Neuronal stem cell (in vitro differentiated cells): ENCODE data around the gene NR3C2.

Experiments used
- DNase-seq: peaks from one replicate; pipeline ENCODE4 v3.0.0-alpha.2; 2013; ENCODE audit warnings: low spot score
- H2AFZ ChIP-seq: one replicate; pipeline ENCODE4 v1.6.1; 2013; ENCODE audit warnings: mild to moderate bottlenecking, low read length, inconsistent platforms
- H2AK5ac ChIP-seq: 2 replicates; pipeline ENCODE4 v1.6.1; 2013; ENCODE audit warnings: low read depth, mild to moderate bottlenecking, inconsistent platforms, low read length, moderate library complexity, mixed read lengths
- H2BK120ac ChIP-seq: 2 replicates; pipeline ENCODE4 v1.6.1; 2013; ENCODE audit warnings: low read depth, mild to moderate bottlenecking, inconsistent platforms, low read length, moderate library complexity, mixed read lengths
- H2BK12ac ChIP-seq: one replicate; pipeline ENCODE4 v1.6.1; 2013; ENCODE audit warnings: low read length, inconsistent platforms
- H2BK15ac ChIP-seq: 2 replicates; pipeline ENCODE4 v1.6.1; 2013; ENCODE audit warnings: mild to moderate bottlenecking, low read length, inconsistent platforms, mixed read lengths
- H2BK5ac ChIP-seq: one replicate; pipeline ENCODE4 v1.6.1; 2013; ENCODE audit warnings: inconsistent platforms, mild to moderate bottlenecking, low read length, moderate library complexity
- H3K14ac ChIP-seq: one replicate; pipeline ENCODE4 v1.6.1; 2013; ENCODE audit warnings: low read length, inconsistent platforms
- H3K18ac ChIP-seq: 2 replicates; pipeline ENCODE4 v1.6.1; 2013; ENCODE audit warnings: low read length, inconsistent platforms
- H3K23ac ChIP-seq: 2 replicates; pipeline ENCODE4 v1.6.1; 2013; ENCODE audit warnings: low read depth, mild to moderate bottlenecking, mixed read lengths, low read length, inconsistent platforms; ENCODE audit not compliant: poor library complexity
- H3K27ac ChIP-seq: replicated peaks from 3 replicates; pipeline ENCODE4 v1.5.1; 2013; ENCODE audit warnings: low read length, inconsistent platforms
- H3K27me3 ChIP-seq, 3 experiments: 2 replicates each; pipeline ENCODE4 v1.6.1; 2013; ENCODE audit warnings: low read length in 3 of 3, mild to moderate bottlenecking in 2 of 3, inconsistent platforms in 1 of 3, low read depth in 1 of 3, mixed read lengths in 1 of 3, moderate library complexity in 1 of 3; ENCODE audit not compliant: control insufficient read depth in 3 of 3, insufficient read depth in 3 of 3
- H3K36me3 ChIP-seq, 2 donors: replicated peaks in 1 of 2; 2 replicates each; pipeline ENCODE4 v1.6.1; 2013; ENCODE audit warnings: low read length in 2 of 2; ENCODE audit not compliant: control insufficient read depth in 2 of 2, insufficient read depth in 2 of 2
- H3K4ac ChIP-seq: 2 replicates; pipeline ENCODE4 v1.6.1; 2013; ENCODE audit warnings: inconsistent platforms, mild to moderate bottlenecking, low read length, moderate library complexity
- H3K4me1 ChIP-seq, 2 donors: 1 replicate in 1 of 2; 2 replicates in 1 of 2; pipeline ENCODE4 v1.6.1; 2013; ENCODE audit warnings: low read length in 2 of 2, low read depth in 1 of 2; ENCODE audit not compliant: control insufficient read depth in 2 of 2, insufficient read depth in 1 of 2
- H3K4me2 ChIP-seq: one replicate; pipeline ENCODE4 v1.6.1; 2013; ENCODE audit warnings: mild to moderate bottlenecking, low read length, inconsistent platforms; ENCODE audit not compliant: insufficient read depth, poor library complexity, severe bottlenecking
- H3K4me3 ChIP-seq, 2 donors: 2 replicates each; pipeline ENCODE4 v1.5.1; 2013; ENCODE audit warnings: low read length in 2 of 2, mild to moderate bottlenecking in 2 of 2, inconsistent platforms in 1 of 2, moderate library complexity in 1 of 2
- H3K79me1 ChIP-seq: one replicate; pipeline ENCODE4 v1.6.1; 2013; ENCODE audit warnings: low read depth, mild to moderate bottlenecking, inconsistent platforms, low read length, moderate library complexity
- H3K9ac ChIP-seq: one replicate; pipeline ENCODE4 v1.6.1; 2013; ENCODE audit warnings: mild to moderate bottlenecking, low read depth, low read length, inconsistent platforms; ENCODE audit not compliant: poor library complexity
- H3K9me3 ChIP-seq, 2 donors: replicated peaks in 1 of 2; 2 replicates each; pipeline versions ENCODE3 to v1.6.1; 2013; ENCODE audit warnings: low read length in 2 of 2, mild to moderate bottlenecking in 2 of 2, inconsistent platforms in 1 of 2, low read depth in 1 of 2, mixed read lengths in 1 of 2, moderate library complexity in 1 of 2; ENCODE audit not compliant: control insufficient read depth in 2 of 2, insufficient read depth in 1 of 2
- H4K8ac ChIP-seq: one replicate; pipeline ENCODE4 v1.6.1; 2013; ENCODE audit warnings: low read depth, mild to moderate bottlenecking, inconsistent platforms, low read length, moderate library complexity
- H4K91ac ChIP-seq: one replicate; pipeline ENCODE4 v1.6.1; 2013; ENCODE audit warnings: low read length, low read depth, mild to moderate bottlenecking, inconsistent platforms; ENCODE audit not compliant: poor library complexity
- WGBS, 2 donors: extraction: QIAGEN DNeasy Blood & Tissue Kit; methylation state at CpG; one replicate each; pipeline ENCODE4 v1.1.7; 2013; ENCODE audit warnings: missing lambda C conversion rate in 2 of 2, mixed read lengths in 1 of 2; ENCODE audit not compliant: insufficient read length in 2 of 2, insufficient replicate concordance in 1 of 2; ENCODE audit errors: extremely low coverage in 2 of 2; 5-methylcytosine and 5-hydroxymethylcytosine counted together

NR3C2 gene

DNA sequence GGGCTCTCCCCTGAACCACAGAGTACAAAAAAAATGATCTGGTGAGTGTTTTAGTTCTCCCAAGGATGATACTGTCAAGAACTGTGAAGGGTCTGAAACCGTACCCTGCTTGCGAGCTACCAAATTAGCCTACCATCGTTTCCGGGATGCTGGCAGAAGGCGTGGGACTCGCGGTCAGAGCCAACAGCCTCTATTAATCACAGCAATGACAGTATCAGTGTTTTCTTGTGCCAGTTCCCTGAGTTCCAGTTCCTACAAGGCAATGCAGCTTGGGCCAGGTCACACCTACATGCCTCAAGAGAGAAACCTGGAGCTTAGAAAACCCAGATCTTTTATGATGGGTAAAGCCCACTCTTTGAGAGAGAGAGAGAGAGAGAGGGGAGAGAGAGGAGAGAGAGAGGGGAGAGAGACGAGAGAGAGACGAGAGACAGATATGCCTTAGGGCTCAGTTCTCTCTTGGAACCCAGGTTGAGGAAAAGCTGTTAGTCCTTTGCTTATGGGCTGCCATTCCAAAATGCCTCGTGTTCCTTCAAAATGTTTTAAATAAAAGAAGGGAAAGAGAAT lies 382.5 kb downstream of the NR3C2 start:
- Histone ChIP-seq H2BK12ac (no peak overlapping the region), H4K91ac (no peak overlapping the region), H4K8ac (no peak overlapping the region), H2AFZ (no peak overlapping the region), H3K23ac (no peak overlapping the region), H3K4me2 (no peak overlapping the region), H2AK5ac (no peak overlapping the region), H3K36me3 (no peaks in the 10 kb centered on the region), H2BK120ac (no peak overlapping the region), H3K27me3 (no peaks in the 10 kb centered on the region), H3K18ac (no peak overlapping the region), H3K27ac (no peak overlapping the region), H3K79me1 (no peaks in the 10 kb centered on the region), H2BK15ac (no peak overlapping the region), H3K9ac (no peak overlapping the region), H3K4me3 (no peak overlapping the region), H2BK5ac (no peak overlapping the region), H3K14ac (no peak overlapping the region), H3K9me3 (no peaks in the 10 kb centered on the region), H3K4ac (no peak overlapping the region), H3K4me1 (peaks cover 0 to 3% of the 10 kb centered on the region in 2 donors)
- DNase-seq, result no peak
- no CpG with 5 or more reads among the region's 10 CpGs for WGBS, 2 donors

DNA sequence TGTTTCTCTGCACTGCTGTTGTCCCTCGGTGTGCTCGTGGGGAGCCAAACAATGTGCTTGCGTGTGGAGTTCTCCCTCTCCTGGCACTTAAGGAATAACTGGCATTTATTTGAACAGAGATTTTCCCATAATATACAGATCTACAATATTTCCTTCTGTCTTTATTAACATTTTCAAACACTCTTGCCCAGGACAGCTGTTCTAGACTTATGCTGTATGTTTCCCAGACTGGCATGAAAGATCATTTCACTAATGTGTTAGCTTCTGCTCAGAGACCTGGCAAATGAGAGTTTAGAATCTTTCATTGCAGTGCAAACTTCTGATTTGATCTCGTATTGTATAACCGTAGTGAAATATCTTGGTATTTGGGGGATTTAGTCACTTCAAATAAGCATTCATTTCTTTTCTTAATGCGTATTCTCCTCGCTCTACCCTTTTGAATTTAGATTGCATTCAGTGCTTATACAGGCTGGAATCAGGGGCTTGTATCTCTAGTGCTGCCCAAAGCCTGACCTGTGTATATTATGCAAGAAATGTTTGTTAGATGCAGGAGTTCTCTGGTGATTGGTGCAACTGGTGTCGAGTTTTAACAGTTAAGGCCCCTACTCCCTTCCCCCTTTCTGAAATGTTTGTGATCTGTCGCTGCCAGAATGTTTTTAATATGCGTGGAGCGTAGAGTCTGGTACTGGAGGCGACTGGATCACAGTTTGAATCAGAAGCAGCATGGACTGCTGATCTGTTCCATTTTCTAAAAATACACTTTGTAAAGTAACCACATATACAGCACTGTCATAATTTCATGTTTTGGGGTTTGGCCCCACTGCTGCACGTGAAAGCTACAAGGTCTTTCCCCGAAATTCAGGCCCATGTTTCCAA lies 384.0 kb downstream of the NR3C2 start:
- no peak overlapping the region for H2BK15ac ChIP-seq
- H2AK5ac ChIP-seq, result no peak overlapping the region
- no peak for DNase-seq
- H3K9me3 ChIP-seq, result no peaks in the 10 kb centered on the region
- no peak overlapping the region for H3K4ac ChIP-seq
- H3K27me3 ChIP-seq, result no peaks in the 10 kb centered on the region
- no peak overlapping the region for H2BK12ac ChIP-seq
- H4K91ac ChIP-seq, result no peak overlapping the region
- H2AFZ ChIP-seq, result no peak overlapping the region
- H3K23ac ChIP-seq, result no peak overlapping the region
- no peak overlapping the region for H2BK120ac ChIP-seq
- no CpG with 5 or more reads among the region's 14 CpGs for WGBS, 2 donors
- no peak overlapping the region for H3K4me3 ChIP-seq
- no peak overlapping the region for H3K27ac ChIP-seq
- no peak overlapping the region for H3K14ac ChIP-seq
- H3K9ac ChIP-seq, result no peak overlapping the region
- H3K36me3 ChIP-seq, result no peaks in the 10 kb centered on the region
- no peak overlapping the region for H3K18ac ChIP-seq
- no peak overlapping the region for H4K8ac ChIP-seq
- H2BK5ac ChIP-seq, result no peak overlapping the region
- no peaks in the 10 kb centered on the region for H3K79me1 ChIP-seq
- no peak overlapping the region for H3K4me2 ChIP-seq
- H3K4me1 ChIP-seq, result no peaks in the 10 kb centered on the region

DNA sequence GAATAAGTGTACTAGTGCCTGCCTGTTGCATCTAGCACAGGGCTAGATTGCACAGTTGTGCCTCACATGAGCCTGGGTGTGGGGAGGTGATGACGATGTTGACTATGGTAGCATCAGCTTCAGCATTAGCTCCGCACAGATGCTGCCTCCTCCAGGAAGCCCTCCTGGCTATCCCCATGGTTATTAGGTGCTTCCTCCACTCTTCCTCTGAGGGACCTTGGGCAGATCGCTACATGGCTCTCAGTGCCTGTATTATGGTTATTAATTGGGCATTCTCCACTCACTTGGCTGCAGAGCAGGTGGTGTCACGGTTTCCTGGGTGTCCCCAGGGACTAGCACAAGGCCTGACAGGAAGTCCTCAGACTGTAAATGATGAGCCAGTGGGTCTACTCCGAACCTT lies 384.7 kb downstream of the NR3C2 start:
- H4K8ac ChIP-seq, result no peak overlapping the region
- no peak overlapping the region for H2BK15ac ChIP-seq
- no peaks in the 10 kb centered on the region for H3K9me3 ChIP-seq
- no peaks in the 10 kb centered on the region for H3K79me1 ChIP-seq
- no peak overlapping the region for H2AFZ ChIP-seq
- WGBS, 2 donors, result no CpG with 5 or more reads among the region's 5 CpGs
- H2AK5ac ChIP-seq, result no peak overlapping the region
- H2BK5ac ChIP-seq, result no peak overlapping the region
- H3K4ac ChIP-seq, result no peak overlapping the region
- H2BK120ac ChIP-seq, result no peak overlapping the region
- no peak overlapping the region for H3K23ac ChIP-seq
- H3K4me3 ChIP-seq, result no peak overlapping the region
- no peak overlapping the region for H3K9ac ChIP-seq
- H3K18ac ChIP-seq, result no peak overlapping the region
- no peak overlapping the region for H3K14ac ChIP-seq
- no peak overlapping the region for H3K27ac ChIP-seq
- no peak overlapping the region for H4K91ac ChIP-seq
- no peak overlapping the region for H3K4me2 ChIP-seq
- no peak for DNase-seq
- H3K27me3 ChIP-seq, result no peaks in the 10 kb centered on the region
- H3K4me1 ChIP-seq, result no peaks in the 10 kb centered on the region
- H3K36me3 ChIP-seq, result no peaks in the 10 kb centered on the region
- H2BK12ac ChIP-seq, result no peak overlapping the region

DNA sequence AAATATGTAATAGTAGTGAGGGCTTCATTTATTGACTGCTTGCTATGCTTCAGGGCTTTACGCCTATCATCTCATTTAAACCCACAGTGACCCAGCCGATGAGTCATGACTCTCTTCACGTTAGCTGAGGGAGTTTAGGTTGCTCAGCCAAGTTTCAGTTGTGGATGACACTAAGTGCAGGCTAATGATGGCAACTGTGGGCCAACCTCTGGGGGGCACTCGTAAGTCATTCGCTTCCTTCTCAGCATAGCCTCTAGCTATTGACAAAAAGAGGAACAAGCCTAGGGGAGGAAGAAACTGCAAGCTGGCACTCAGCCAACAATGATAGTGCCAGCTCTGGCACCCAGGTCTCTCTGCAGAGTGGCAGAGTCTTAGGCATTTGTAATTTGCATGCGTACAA lies 385.3 kb downstream of the NR3C2 start:
- no peaks in the 10 kb centered on the region for H3K4me1 ChIP-seq

More for the DNA sequence above, 385.3 kb downstream of the NR3C2 start:
- no peak overlapping the region for H2BK12ac ChIP-seq
- no peak overlapping the region for H3K14ac ChIP-seq
- H3K27ac ChIP-seq, result no peak overlapping the region
- H3K4me3 ChIP-seq, result no peak overlapping the region
- DNase-seq, result no peak
- no peak overlapping the region for H2BK120ac ChIP-seq
- no peak overlapping the region for H2AFZ ChIP-seq
- H4K8ac ChIP-seq, result no peak overlapping the region
- no peaks in the 10 kb centered on the region for H3K79me1 ChIP-seq
- H3K9me3 ChIP-seq, result no peaks in the 10 kb centered on the region
- no peak overlapping the region for H4K91ac ChIP-seq
- no peak overlapping the region for H3K23ac ChIP-seq
- no peak overlapping the region for H3K18ac ChIP-seq
- H3K9ac ChIP-seq, result no peak overlapping the region
- H2BK15ac ChIP-seq, result no peak overlapping the region
- WGBS, 2 donors, result no CpG with 5 or more reads among the region's 6 CpGs
- H3K27me3 ChIP-seq, result no peaks in the 10 kb centered on the region
- H3K36me3 ChIP-seq, result no peaks in the 10 kb centered on the region
- H2BK5ac ChIP-seq, result no peak overlapping the region
- H3K4ac ChIP-seq, result no peak overlapping the region
- H2AK5ac ChIP-seq, result no peak overlapping the region
- H3K4me2 ChIP-seq, result no peak overlapping the region
